Kidney (tissue), 14 donors: ENCODE results near the gene CES1. TPM values are rescaled to one million over a fixed set of nuclear protein-coding genes. Genes with fewer than 3 reads are reported as not detected.
"Not testable (repeated sequence)": the region's sequence is repeated elsewhere in the genome, so short reads cannot be mapped to it uniquely, and the experiment has no call there.

Experiments
- DNase-seq, 5 donors: peaks; one replicate each; pipeline ENCODE4 v3.0.0-alpha.2; 2013 to 2020
- FAIRE-seq: peaks from 2 replicates; lab custom pipeline; 2012; peaks lifted over from hg19 to GRCh38; lab: Jason Lieb, UNC
- H3K27ac ChIP-seq, 2 donors: one replicate each; pipeline ENCODE4 v1.7.0; 2013; ENCODE audit warnings: low read depth in 2 of 2, low read length in 2 of 2, inconsistent platforms in 1 of 2
- H3K27me3 ChIP-seq: one replicate; pipeline ENCODE4 v1.7.1; 2013; ENCODE audit warnings: low read length, inconsistent platforms; ENCODE audit not compliant: control insufficient read depth, insufficient read depth
- H3K36me3 ChIP-seq, 3 donors: one replicate each; pipeline versions ENCODE4 v1.7.0 to v1.7.1; 2013; ENCODE audit warnings: low read length in 3 of 3, control low read depth in 1 of 3, inconsistent platforms in 1 of 3; ENCODE audit not compliant: insufficient read depth in 3 of 3, control insufficient read depth in 2 of 3
- H3K4me1 ChIP-seq, 3 donors: one replicate each; pipeline versions ENCODE4 v1.7.0 to v1.7.1; 2013; ENCODE audit warnings: low read length in 3 of 3, inconsistent platforms in 1 of 3, low read depth in 1 of 3; ENCODE audit not compliant: control insufficient read depth in 2 of 3, insufficient read depth in 2 of 3
- H3K4me3 ChIP-seq, 3 donors: one replicate each; pipeline versions ENCODE4 v1.7.0 to v1.8.1; 2013; ENCODE audit warnings: low read length in 3 of 3, control low read depth in 1 of 3, inconsistent platforms in 1 of 3
- H3K9ac ChIP-seq, 3 donors: one replicate each; pipeline versions ENCODE4 v1.7.0 to v1.7.1; 2013; ENCODE audit warnings: low read length in 3 of 3, control low read depth in 1 of 3, inconsistent platforms in 1 of 3
- H3K9me3 ChIP-seq, 3 donors: one replicate each; pipeline versions ENCODE4 v1.7.0 to v1.7.1; 2013; ENCODE audit warnings: low read length in 3 of 3, control low read depth in 1 of 3, inconsistent platforms in 1 of 3; ENCODE audit not compliant: control insufficient read depth in 2 of 3, insufficient read depth in 1 of 3
- intact Hi-C: fragments of 100-400 bp; cut with DNase I; formaldehyde crosslinking; loops from one replicate; pipeline ENCODE4 v1.11.1; 2022
- polyA plus RNA-seq: library from polyadenylated mRNA; stranded (reverse); fragments of 350-450 nt; fragmentation: Illumina TruSeq; extraction: RNeasy Lipid Tissue Mini Kit (QIAGEN cat#74804); gene quantifications from one replicate; pipeline ENCODE4 v1.2.3, GENCODE V29; 2014; ENCODE audit warnings: low read depth, low replicate concordance; ENCODE audit not compliant: insufficient read depth
- total RNA-seq: library from RNA; stranded (reverse); fragmentation: NEBNext Ultra II Directional; extraction: Animal tissue kit (Norgen Biotek cat#: 25700); gene quantifications from one replicate; pipeline ENCODE4 v1.2.1, GENCODE V29; 2021
- TF ChIP-seq, protein P1 (sequence below): IDR thresholded peaks from 3 replicates; pipeline ENCODE4 v1.5.1; 2012; ENCODE audit warnings: mild to moderate bottlenecking, moderate library complexity, borderline replicate concordance; ENCODE audit not compliant: insufficient read depth; ENCODE audit errors: extremely low read depth
- donor health status: control.
- donor health status: control.
- donor health status: control.
- donor health status: control.
- donor health status: control.
- donor health status: DM: yes; HTN: yes; CAD: no.
- donor health status: Normal renal cell carcinoma (clear cell type).

Gene CES1
- total and polyA plus RNA-seq, 2 donors from 2014 or later: 5.9 to 11.9 TPM

DNA sequence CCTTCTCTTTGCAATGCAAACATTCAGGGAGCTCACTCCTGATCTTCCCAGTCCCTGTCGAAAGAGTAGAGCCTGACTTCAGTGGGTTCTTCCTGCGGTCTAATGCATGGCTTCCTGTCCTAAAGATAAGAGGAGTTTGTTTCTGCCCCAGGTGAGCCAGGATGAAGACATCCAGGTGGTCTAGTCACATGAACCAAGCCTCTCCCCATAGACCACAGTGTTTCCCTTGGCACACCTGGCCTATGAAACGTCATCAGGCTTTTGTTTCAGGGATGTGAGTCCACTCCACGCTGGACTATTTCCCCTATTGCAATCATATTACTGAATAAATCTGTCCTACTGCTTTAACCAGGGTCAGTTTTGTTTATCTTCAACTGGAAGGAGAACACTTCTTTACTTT, 21.1 kb downstream of the CES1 start:
- DNase-seq (no peak), FAIRE-seq (no peak)
- Histone ChIP-seq H3K27me3 (no peaks in the 10 kb centered on the region), H3K4me1 (no peaks in the 10 kb centered on the region), H3K27ac (no peak overlapping the region), H3K4me3 (no peak overlapping the region), H3K9me3 (no peaks in the 10 kb centered on the region), H3K36me3 (no peaks in the 10 kb centered on the region), H3K9ac (no peak overlapping the region)
- intact Hi-C loops: no loop called here
- TF ChIP-seq, protein P1, sequence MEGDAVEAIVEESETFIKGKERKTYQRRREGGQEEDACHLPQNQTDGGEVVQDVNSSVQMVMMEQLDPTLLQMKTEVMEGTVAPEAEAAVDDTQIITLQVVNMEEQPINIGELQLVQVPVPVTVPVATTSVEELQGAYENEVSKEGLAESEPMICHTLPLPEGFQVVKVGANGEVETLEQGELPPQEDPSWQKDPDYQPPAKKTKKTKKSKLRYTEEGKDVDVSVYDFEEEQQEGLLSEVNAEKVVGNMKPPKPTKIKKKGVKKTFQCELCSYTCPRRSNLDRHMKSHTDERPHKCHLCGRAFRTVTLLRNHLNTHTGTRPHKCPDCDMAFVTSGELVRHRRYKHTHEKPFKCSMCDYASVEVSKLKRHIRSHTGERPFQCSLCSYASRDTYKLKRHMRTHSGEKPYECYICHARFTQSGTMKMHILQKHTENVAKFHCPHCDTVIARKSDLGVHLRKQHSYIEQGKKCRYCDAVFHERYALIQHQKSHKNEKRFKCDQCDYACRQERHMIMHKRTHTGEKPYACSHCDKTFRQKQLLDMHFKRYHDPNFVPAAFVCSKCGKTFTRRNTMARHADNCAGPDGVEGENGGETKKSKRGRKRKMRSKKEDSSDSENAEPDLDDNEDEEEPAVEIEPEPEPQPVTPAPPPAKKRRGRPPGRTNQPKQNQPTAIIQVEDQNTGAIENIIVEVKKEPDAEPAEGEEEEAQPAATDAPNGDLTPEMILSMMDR: no peak

DNA sequence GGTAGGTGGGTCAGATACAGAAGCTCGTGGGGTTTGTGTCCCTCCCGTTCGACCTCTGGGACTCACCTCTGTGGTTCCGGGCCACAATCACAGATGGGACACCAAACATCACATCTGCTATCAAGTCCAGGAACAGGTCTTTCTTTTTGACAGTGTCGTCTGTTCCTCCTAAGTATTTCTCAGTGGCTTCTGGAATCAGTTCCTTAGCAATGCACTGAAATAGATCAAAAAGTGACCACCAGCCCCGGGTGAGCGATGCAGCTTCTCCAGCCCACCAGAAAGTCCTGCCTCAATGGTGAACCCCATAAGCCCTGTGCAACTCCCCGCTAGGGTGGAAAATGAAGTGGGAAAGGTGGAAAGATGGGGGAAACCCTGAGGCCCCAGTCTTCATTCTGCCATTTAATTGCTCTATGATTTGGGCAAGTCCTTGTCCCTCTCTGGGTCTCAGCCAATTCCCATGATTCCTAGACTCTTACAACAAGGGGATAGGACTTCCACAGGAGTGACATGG, 22.4 kb downstream of the CES1 start:
- DNase-seq: no peak
- H3K27me3 ChIP-seq: no peaks in the 10 kb centered on the region
- H3K4me3 ChIP-seq: no peak overlapping the region
- TF ChIP-seq, protein P1: no peak
- no peak overlapping the region for H3K27ac ChIP-seq
- FAIRE-seq: no peak
- no peaks in the 10 kb centered on the region for H3K36me3 ChIP-seq
- no peaks in the 10 kb centered on the region for H3K9me3 ChIP-seq
- H3K9ac ChIP-seq: no peak overlapping the region
- H3K4me1 ChIP-seq: no peaks in the 10 kb centered on the region
- intact Hi-C loops: no loop called here

DNA sequence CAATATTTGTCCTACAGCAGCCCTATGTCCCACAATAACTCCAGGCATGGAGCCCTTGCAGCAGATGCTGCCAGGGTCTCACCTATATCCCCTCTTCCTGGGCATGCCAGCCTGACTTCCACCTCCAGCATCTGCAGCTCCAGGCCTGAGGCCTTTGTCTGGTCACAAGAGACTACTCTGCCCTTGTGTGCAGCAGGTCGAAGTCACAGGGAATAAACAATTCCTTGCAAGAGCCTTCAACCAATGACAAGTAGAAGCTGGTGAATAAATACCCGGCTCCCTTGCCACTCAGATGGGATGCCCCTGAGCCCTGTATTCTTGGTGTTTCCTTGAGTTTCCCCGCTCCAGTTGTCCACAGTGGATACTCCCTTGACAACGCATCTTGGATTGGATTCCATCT, 23.0 kb downstream of the CES1 start:
- Histone ChIP-seq H3K9me3 (no peaks in the 10 kb centered on the region), H3K4me1 (no peaks in the 10 kb centered on the region), H3K9ac (no peak overlapping the region), H3K4me3 (no peak overlapping the region), H3K27ac (no peak overlapping the region), H3K27me3 (no peaks in the 10 kb centered on the region), H3K36me3 (no peaks in the 10 kb centered on the region)
- intact Hi-C loops: no loop called here
- DNase-seq: no peak
- FAIRE-seq: no peak
- TF ChIP-seq, protein P1: no peak

DNA sequence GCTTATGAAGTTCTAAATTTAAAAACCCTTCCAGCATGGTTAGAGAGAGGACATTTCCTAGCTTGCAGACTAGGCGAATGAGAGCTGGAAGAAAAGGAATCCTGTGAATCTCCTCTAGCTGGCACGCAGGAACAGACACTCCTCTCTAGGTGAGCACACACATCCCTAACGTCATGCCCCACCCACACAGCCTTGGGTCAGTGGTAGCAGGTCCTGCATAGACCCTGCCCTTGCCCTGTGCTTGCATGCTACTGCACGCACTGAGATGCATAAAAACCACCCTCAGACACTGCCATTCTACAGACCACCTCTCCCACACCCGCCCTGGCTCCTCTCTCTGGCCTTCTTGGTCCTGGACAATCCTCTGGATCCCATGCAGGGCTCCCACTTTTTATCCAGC, 23.5 kb downstream of the CES1 start:
- Histone ChIP-seq H3K27me3 (no peaks in the 10 kb centered on the region), H3K36me3 (no peaks in the 10 kb centered on the region), H3K4me3 (no peak overlapping the region), H3K9ac (no peak overlapping the region), H3K9me3 (no peaks in the 10 kb centered on the region), H3K27ac (no peak overlapping the region), H3K4me1 (no peaks in the 10 kb centered on the region)
- DNase-seq: no peak
- no peak for FAIRE-seq
- TF ChIP-seq, protein P1: no peak
- intact Hi-C loops: no loop called here

DNA sequence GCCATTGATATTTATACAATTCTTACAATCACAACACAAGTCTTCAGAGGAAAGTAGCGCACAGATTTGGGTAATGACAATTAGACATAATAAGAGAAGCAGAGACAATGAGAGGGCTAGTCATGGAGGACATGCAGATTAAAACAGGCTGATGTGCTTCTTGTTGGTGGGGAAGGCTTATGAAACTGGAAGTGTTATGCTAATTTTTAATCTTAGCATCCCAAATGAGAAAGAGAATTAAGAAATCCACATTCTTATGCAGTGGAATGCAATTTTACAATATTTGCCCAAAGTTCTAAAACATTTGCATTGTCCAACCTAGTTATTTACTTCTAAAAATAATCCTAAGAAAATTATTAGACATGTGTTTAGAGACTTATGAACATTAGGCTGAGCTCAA, 24.6 kb downstream of the CES1 start:
- FAIRE-seq, H3K9me3 ChIP-seq, H3K36me3 ChIP-seq, H3K4me1 ChIP-seq, DNase-seq, H3K4me3 ChIP-seq, H3K27ac ChIP-seq, intact Hi-C loops, H3K27me3 ChIP-seq, H3K9ac ChIP-seq: not testable (repeated sequence)

DNA sequence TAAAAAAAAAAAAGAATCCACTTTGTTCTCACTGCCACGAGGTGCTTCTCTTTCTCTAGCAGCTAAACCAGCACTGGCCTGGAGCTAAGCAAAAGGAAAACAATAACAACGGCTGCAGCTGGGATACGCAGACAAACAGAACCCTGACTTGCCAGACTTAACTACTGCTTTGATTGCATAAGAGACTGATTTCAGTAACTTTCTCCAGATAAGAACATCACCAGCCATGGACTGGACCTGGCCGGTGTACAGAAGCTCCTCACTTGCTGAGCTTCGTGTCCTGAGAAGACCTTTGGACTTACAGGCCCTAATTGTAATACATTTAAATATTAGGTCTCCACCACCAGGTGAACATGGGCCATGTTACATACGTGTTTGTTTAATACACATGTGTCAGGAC, 27.8 kb downstream of the CES1 start:
- H3K27me3 ChIP-seq, H3K4me1 ChIP-seq, H3K36me3 ChIP-seq, H3K4me3 ChIP-seq, FAIRE-seq, H3K9ac ChIP-seq, H3K9me3 ChIP-seq, intact Hi-C loops, H3K27ac ChIP-seq, DNase-seq: not testable (repeated sequence)
